WTC11 (cell line): ENCODE data around the gene SELENOS.

Source experiments
- AFF4 ChIP-seq: sonication (generic); formaldehyde crosslinking; IDR thresholded peaks from 2 replicates; pipeline ENCODE4 v1.8.1; 2023; ENCODE audit warnings: mild to moderate bottlenecking, missing genetic modification reagents, borderline replicate concordance
- ATF1 ChIP-seq: sonication (generic); formaldehyde crosslinking; IDR thresholded peaks from 2 replicates; pipeline ENCODE4 v1.8.1; 2023; ENCODE audit warnings: mild to moderate bottlenecking, moderate library complexity, missing genetic modification reagents
- CREM ChIP-seq: sonication (generic); formaldehyde crosslinking; IDR thresholded peaks from 2 replicates; pipeline ENCODE4 v1.8.1; 2022; ENCODE audit warnings: mild to moderate bottlenecking, missing genetic modification reagents, moderate library complexity
- FOXP1 ChIP-seq: sonication (generic); formaldehyde crosslinking; IDR thresholded peaks from 2 replicates; pipeline ENCODE4 v1.8.0; 2022; ENCODE audit warnings: missing genetic modification reagents, mild to moderate bottlenecking, moderate library complexity, borderline replicate concordance
- IRF2 ChIP-seq: sonication (generic); formaldehyde crosslinking; IDR thresholded peaks from 2 replicates; pipeline ENCODE4 v1.8.0; 2022; ENCODE audit warnings: low read depth, missing genetic modification reagents, borderline replicate concordance
- JUN ChIP-seq: sonication (generic); formaldehyde crosslinking; IDR thresholded peaks from 2 replicates; pipeline ENCODE4 v1.8.0; 2023; ENCODE audit warnings: mild to moderate bottlenecking, missing genetic modification reagents
- NFE2L1 ChIP-seq: sonication (generic); formaldehyde crosslinking; IDR thresholded peaks from 2 replicates; pipeline ENCODE4 v1.8.1; 2023; ENCODE audit warnings: missing genetic modification reagents
- NR2C2 ChIP-seq: sonication (generic); formaldehyde crosslinking; IDR thresholded peaks from 2 replicates; pipeline ENCODE4 v1.8.0; 2022; ENCODE audit warnings: mild to moderate bottlenecking, missing genetic modification reagents
- TP53 ChIP-seq: sonication (generic); formaldehyde crosslinking; IDR thresholded peaks from 2 replicates; pipeline ENCODE4 v1.8.1; 2023; ENCODE audit warnings: mild to moderate bottlenecking, missing genetic modification reagents
- USF1 ChIP-seq: sonication (generic); formaldehyde crosslinking; IDR thresholded peaks from 2 replicates; pipeline ENCODE4 v1.8.0; 2022; ENCODE audit warnings: mild to moderate bottlenecking, missing genetic modification reagents
- ZBTB43 ChIP-seq: sonication (generic); formaldehyde crosslinking; IDR thresholded peaks from 2 replicates; pipeline ENCODE4 v1.8.1; 2023; ENCODE audit warnings: mild to moderate bottlenecking, missing genetic modification reagents
- TF ChIP-seq, protein P1 (sequence below): fragments of 200-600 bp; IDR thresholded peaks from 2 replicates; pipeline ENCODE4 v1.8.0; 2022; ENCODE audit warnings: antibody characterized with exemption
- TF ChIP-seq, protein P2 (sequence below): sonication (generic); formaldehyde crosslinking; IDR thresholded peaks from 2 replicates; pipeline ENCODE4 v1.8.1; 2023; ENCODE audit warnings: mild to moderate bottlenecking, missing genetic modification reagents, moderate library complexity
- TF ChIP-seq, protein P3 (sequence below): sonication (generic); formaldehyde crosslinking; conservative IDR thresholded peaks from 2 replicates; pipeline ENCODE4 v1.8.1; 2023; ENCODE audit warnings: mild to moderate bottlenecking, low read depth, missing genetic modification reagents, moderate library complexity

DNA sequence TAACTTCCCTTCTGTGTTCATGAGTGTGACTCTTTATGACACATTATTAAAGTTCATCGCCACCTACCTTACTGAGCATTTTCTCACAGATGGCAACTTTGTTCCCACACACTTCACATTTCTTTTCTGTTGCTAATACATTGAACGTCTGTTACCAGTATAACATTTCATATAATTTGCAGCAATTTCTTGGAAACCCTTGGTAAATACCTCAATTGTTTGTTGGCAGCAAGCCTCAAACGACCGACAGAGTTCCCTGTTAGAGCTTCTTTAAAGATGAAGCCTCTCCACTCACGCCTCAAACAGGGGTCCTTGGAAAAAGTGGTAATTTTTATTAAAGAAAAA is 22.3 kb downstream of the SELENOS start:
- TF ChIP-seq AFF4 (CRISPR knock-in tag) (no peak), IRF2 (CRISPR knock-in tag) (no peak), USF1 (CRISPR knock-in tag) (no peak), ATF1 (CRISPR knock-in tag) (no peak), FOXP1 (CRISPR knock-in tag) (no peak), NFE2L1 (no peak), NR2C2 (CRISPR knock-in tag) (no peak), CREM (CRISPR knock-in tag) (no peak), TP53 (CRISPR knock-in tag) (no peak), JUN (CRISPR knock-in tag) (no peak), ZBTB43 (CRISPR knock-in tag) (no peak)
- TF ChIP-seq, protein P1, sequence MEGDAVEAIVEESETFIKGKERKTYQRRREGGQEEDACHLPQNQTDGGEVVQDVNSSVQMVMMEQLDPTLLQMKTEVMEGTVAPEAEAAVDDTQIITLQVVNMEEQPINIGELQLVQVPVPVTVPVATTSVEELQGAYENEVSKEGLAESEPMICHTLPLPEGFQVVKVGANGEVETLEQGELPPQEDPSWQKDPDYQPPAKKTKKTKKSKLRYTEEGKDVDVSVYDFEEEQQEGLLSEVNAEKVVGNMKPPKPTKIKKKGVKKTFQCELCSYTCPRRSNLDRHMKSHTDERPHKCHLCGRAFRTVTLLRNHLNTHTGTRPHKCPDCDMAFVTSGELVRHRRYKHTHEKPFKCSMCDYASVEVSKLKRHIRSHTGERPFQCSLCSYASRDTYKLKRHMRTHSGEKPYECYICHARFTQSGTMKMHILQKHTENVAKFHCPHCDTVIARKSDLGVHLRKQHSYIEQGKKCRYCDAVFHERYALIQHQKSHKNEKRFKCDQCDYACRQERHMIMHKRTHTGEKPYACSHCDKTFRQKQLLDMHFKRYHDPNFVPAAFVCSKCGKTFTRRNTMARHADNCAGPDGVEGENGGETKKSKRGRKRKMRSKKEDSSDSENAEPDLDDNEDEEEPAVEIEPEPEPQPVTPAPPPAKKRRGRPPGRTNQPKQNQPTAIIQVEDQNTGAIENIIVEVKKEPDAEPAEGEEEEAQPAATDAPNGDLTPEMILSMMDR: no peak
- TF ChIP-seq, protein P2, sequence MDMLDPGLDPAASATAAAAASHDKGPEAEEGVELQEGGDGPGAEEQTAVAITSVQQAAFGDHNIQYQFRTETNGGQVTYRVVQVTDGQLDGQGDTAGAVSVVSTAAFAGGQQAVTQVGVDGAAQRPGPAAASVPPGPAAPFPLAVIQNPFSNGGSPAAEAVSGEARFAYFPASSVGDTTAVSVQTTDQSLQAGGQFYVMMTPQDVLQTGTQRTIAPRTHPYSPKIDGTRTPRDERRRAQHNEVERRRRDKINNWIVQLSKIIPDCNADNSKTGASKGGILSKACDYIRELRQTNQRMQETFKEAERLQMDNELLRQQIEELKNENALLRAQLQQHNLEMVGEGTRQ (CRISPR knock-in tag): no peak
- TF ChIP-seq, protein P3, sequence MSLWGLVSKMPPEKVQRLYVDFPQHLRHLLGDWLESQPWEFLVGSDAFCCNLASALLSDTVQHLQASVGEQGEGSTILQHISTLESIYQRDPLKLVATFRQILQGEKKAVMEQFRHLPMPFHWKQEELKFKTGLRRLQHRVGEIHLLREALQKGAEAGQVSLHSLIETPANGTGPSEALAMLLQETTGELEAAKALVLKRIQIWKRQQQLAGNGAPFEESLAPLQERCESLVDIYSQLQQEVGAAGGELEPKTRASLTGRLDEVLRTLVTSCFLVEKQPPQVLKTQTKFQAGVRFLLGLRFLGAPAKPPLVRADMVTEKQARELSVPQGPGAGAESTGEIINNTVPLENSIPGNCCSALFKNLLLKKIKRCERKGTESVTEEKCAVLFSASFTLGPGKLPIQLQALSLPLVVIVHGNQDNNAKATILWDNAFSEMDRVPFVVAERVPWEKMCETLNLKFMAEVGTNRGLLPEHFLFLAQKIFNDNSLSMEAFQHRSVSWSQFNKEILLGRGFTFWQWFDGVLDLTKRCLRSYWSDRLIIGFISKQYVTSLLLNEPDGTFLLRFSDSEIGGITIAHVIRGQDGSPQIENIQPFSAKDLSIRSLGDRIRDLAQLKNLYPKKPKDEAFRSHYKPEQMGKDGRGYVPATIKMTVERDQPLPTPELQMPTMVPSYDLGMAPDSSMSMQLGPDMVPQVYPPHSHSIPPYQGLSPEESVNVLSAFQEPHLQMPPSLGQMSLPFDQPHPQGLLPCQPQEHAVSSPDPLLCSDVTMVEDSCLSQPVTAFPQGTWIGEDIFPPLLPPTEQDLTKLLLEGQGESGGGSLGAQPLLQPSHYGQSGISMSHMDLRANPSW (CRISPR knock-in tag): no peak
